Measurements from ENCODE around the gene YAP1.

DNA sequence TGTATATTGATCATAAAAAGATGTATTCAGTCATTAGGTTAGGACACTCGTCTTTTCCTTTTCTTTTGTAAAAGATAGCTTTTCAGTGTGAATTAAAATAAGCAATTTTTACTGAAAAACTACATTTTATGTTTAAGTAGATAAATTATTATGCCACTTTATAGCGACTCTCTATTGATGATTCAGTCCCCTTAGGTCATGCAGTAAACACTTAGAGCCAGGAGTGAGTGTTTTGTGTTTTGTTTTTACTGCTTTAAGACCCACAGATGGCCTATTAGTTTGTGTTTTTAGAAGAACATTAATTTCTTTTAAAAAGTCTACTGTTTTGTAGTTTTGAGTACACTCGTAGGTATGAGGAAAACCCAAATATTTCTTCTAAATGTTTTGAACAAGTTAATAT is 86.6 kb downstream of the YAP1 start:
- TF ChIP-seq, protein P1, sequence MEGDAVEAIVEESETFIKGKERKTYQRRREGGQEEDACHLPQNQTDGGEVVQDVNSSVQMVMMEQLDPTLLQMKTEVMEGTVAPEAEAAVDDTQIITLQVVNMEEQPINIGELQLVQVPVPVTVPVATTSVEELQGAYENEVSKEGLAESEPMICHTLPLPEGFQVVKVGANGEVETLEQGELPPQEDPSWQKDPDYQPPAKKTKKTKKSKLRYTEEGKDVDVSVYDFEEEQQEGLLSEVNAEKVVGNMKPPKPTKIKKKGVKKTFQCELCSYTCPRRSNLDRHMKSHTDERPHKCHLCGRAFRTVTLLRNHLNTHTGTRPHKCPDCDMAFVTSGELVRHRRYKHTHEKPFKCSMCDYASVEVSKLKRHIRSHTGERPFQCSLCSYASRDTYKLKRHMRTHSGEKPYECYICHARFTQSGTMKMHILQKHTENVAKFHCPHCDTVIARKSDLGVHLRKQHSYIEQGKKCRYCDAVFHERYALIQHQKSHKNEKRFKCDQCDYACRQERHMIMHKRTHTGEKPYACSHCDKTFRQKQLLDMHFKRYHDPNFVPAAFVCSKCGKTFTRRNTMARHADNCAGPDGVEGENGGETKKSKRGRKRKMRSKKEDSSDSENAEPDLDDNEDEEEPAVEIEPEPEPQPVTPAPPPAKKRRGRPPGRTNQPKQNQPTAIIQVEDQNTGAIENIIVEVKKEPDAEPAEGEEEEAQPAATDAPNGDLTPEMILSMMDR (conservative IDR thresholded peaks at IDR 0.05; ENCODE audit: low read depth, low read length) = no peak
- no peak for TF ChIP-seq EZH2 (IDR thresholded peaks at IDR 0.05; ENCODE audit: borderline replicate concordance, low read depth, low read length, poor library complexity, severe bottlenecking)
